Loucy (cell line): ENCODE data around the gene ACSF3.

Experiments used
- H2AFZ ChIP-seq: fragments of 200-600 bp; sonication (generic); 2 replicates; pipeline ENCODE4 v1.6.0; 2016; ENCODE audit warnings: antibody characterized with exemption, mild to moderate bottlenecking, low read length, moderate library complexity
- H3F3A ChIP-seq: fragments of 200-600 bp; 2 replicates; pipeline ENCODE4 v1.6.0; 2016; ENCODE audit warnings: antibody characterized with exemption, low read depth, mild to moderate bottlenecking
- H3K27me3 ChIP-seq: fragments of 200-600 bp; sonication (generic); 2 replicates; pipeline ENCODE4 v1.6.1; 2014; ENCODE audit warnings: low read length, mild to moderate bottlenecking; ENCODE audit not compliant: insufficient read depth, poor library complexity, severe bottlenecking
- H3K36me3 ChIP-seq: fragments of 200-600 bp; sonication (generic); 2 replicates; pipeline ENCODE4 v1.6.1; 2016; ENCODE audit warnings: low read length; ENCODE audit not compliant: insufficient read depth
- H3K4me1 ChIP-seq: fragments of 200-600 bp; sonication (generic); 2 replicates; pipeline ENCODE4 v1.5.1; 2014; ENCODE audit warnings: low read length, mild to moderate bottlenecking; ENCODE audit not compliant: insufficient read depth, poor library complexity, severe bottlenecking
- H3K4me2 ChIP-seq: fragments of 200-600 bp; sonication (generic); 2 replicates; pipeline ENCODE4 v1.6.0; 2014; ENCODE audit warnings: antibody characterized with exemption, low read length, low read depth, mild to moderate bottlenecking; ENCODE audit not compliant: poor library complexity, severe bottlenecking
- H3K4me3 ChIP-seq: fragments of 200-600 bp; sonication (generic); 2 replicates; pipeline ENCODE4 v1.5.1; 2014; ENCODE audit warnings: low read length, mild to moderate bottlenecking, mixed read lengths; ENCODE audit not compliant: poor library complexity, severe bottlenecking
- H3K79me2 ChIP-seq: fragments of 200-600 bp; sonication (generic); 2 replicates; pipeline ENCODE4 v1.6.1; 2014; ENCODE audit warnings: low read length; ENCODE audit not compliant: insufficient read depth
- H3K9ac ChIP-seq: fragments of 200-600 bp; sonication (generic); 2 replicates; pipeline ENCODE4 v1.6.0; 2014; ENCODE audit warnings: mild to moderate bottlenecking, low read depth, low read length, moderate library complexity; ENCODE audit not compliant: poor library complexity, severe bottlenecking
- H3K9me2 ChIP-seq: fragments of 200-600 bp; sonication (generic); replicated peaks from 2 replicates; pipeline ENCODE4 v1.6.1; 2016; ENCODE audit warnings: low read depth, low read length, mixed read lengths
- H3K9me3 ChIP-seq: fragments of 200-600 bp; sonication (generic); 2 replicates; pipeline ENCODE4 v1.6.1; 2014; ENCODE audit warnings: mild to moderate bottlenecking, antibody characterized with exemption, low read length, low read depth; ENCODE audit not compliant: insufficient read depth
- H4K20me1 ChIP-seq: fragments of 200-600 bp; sonication (generic); 2 replicates; pipeline ENCODE4 v1.6.0; 2014; ENCODE audit warnings: antibody characterized with exemption, low read length, mild to moderate bottlenecking; ENCODE audit not compliant: insufficient read depth, poor library complexity, severe bottlenecking
- CTCF ChIP-seq: fragments of 200-600 bp; sonication (generic); conservative IDR thresholded peaks from 2 replicates; pipeline ENCODE4 v1.5.1; 2014; ENCODE audit warnings: mild to moderate bottlenecking, antibody characterized with exemption, low read length
- EZH2phosphoT487 ChIP-seq: fragments of 200-600 bp; IDR thresholded peaks from 2 replicates; pipeline ENCODE4 v1.6.1; 2018; ENCODE audit warnings: antibody characterized with exemption, mild to moderate bottlenecking, moderate library complexity, borderline replicate concordance

ACSF3 gene

GRCh38 chr16:89058812-89059211, 34.8 kb upstream of the ACSF3 start:
- Histone ChIP-seq H3K36me3 (no peaks in the 10 kb centered on the region), H3K4me1 (no peaks in the 10 kb centered on the region)
- no peak for TF ChIP-seq CTCF
- TF ChIP-seq EZH2phosphoT487: no peak

GRCh38 chr16:89060207-89060794, 33.4 kb upstream of the ACSF3 start:
- TF ChIP-seq CTCF (no peak), EZH2phosphoT487 (no peak)
- Histone ChIP-seq H3K9ac (no peak overlapping the region), H2AFZ (no peak overlapping the region), H3K4me1 (no peaks in the 10 kb centered on the region), H3K9me2 (no peaks in the 10 kb centered on the region), H3F3A (no peaks in the 10 kb centered on the region), H3K4me2 (no peak overlapping the region), H3K36me3 (no peaks in the 10 kb centered on the region), H3K4me3 (no peak overlapping the region), H3K79me2 (no peaks in the 10 kb centered on the region), H4K20me1 (no peaks in the 10 kb centered on the region), H3K27me3 (no peaks in the 10 kb centered on the region), H3K9me3 (no peaks in the 10 kb centered on the region)

More at GRCh38 chr16:89058812-89059211, 34.8 kb upstream of the ACSF3 start:
- no peaks in the 10 kb centered on the region for H3F3A ChIP-seq
- H3K79me2 ChIP-seq: no peaks in the 10 kb centered on the region
- no peaks in the 10 kb centered on the region for H3K27me3 ChIP-seq
- H3K9me3 ChIP-seq: no peaks in the 10 kb centered on the region
- no peaks in the 10 kb centered on the region for H3K9me2 ChIP-seq
- H2AFZ ChIP-seq: no peak overlapping the region
- no peaks in the 10 kb centered on the region for H4K20me1 ChIP-seq
- H3K4me3 ChIP-seq: no peak overlapping the region
- H3K4me2 ChIP-seq: no peak overlapping the region
- no peak overlapping the region for H3K9ac ChIP-seq

GRCh38 chr16:89061086-89061485, 32.6 kb upstream of the ACSF3 start:
- Histone ChIP-seq H2AFZ (no peak overlapping the region), H4K20me1 (no peaks in the 10 kb centered on the region), H3K9ac (no peak overlapping the region), H3K79me2 (no peaks in the 10 kb centered on the region), H3K4me3 (no peak overlapping the region), H3K27me3 (no peaks in the 10 kb centered on the region), H3K4me1 (no peaks in the 10 kb centered on the region), H3F3A (no peaks in the 10 kb centered on the region), H3K36me3 (no peaks in the 10 kb centered on the region), H3K9me2 (no peaks in the 10 kb centered on the region), H3K9me3 (no peaks in the 10 kb centered on the region), H3K4me2 (no peak overlapping the region)
- TF ChIP-seq EZH2phosphoT487 (no peak), CTCF (no peak)
